Nephron progenitor cell (in vitro differentiated cells): Measurements from ENCODE around the gene RAB3GAP1.

Source experiments
- DNase-seq: peaks from one replicate; pipeline ENCODE4 v3.0.0; 2021
- H3K27ac Mint-ChIP-seq: 2 replicates; pipeline ENCODE4 v1.8.0; 2021; ENCODE audit warnings: mild to moderate bottlenecking, moderate library complexity, mixed read lengths
- H3K27me3 Mint-ChIP-seq: 2 replicates; pipeline ENCODE4 v1.8.0; 2021; ENCODE audit warnings: mild to moderate bottlenecking, low read depth, mixed read lengths; ENCODE audit not compliant: poor library complexity
- H3K36me3 Mint-ChIP-seq: 2 replicates; pipeline ENCODE4 v1.8.0; 2021; ENCODE audit warnings: low read depth, mixed read lengths
- H3K4me1 Mint-ChIP-seq: 2 replicates; pipeline ENCODE4 v1.8.0; 2021; ENCODE audit warnings: mixed read lengths
- H3K4me3 Mint-ChIP-seq: 2 replicates; pipeline ENCODE4 v1.8.0; 2021; ENCODE audit warnings: mild to moderate bottlenecking, moderate library complexity, mixed read lengths
- H3K9me3 Mint-ChIP-seq: 2 replicates; pipeline ENCODE4 v1.8.0; 2021; ENCODE audit warnings: mild to moderate bottlenecking, moderate library complexity, mixed read lengths
- CTCF ChIP-seq: fragments of 200-600 bp; sonication (generic); IDR thresholded peaks from 2 replicates; pipeline ENCODE4 v1.5.0; 2021; ENCODE audit warnings: antibody characterized with exemption

Gene RAB3GAP1

GRCh38 chr2:135056790-135057189, 4.7 kb downstream of the RAB3GAP1 start:
- Mint-ChIP-seq H3K4me3 (no peak overlapping the region), H3K27ac (no peak overlapping the region), H3K36me3 (peaks cover 59% of the 10 kb centered on the region), H3K27me3 (no peaks in the 10 kb centered on the region), H3K4me1 (peaks cover 20% of the 10 kb centered on the region), H3K9me3 (no peaks in the 10 kb centered on the region)
- no peak for TF ChIP-seq CTCF
- DNase-seq, result no peak

- peaks cover 2% of the 10 kb centered on the region for H3K4me1 Mint-ChIP-seq
- peaks cover 76% of the 10 kb centered on the region for H3K36me3 Mint-ChIP-seq
- TF ChIP-seq CTCF, result no peak
- H3K4me3 Mint-ChIP-seq, result no peak overlapping the region
- H3K9me3 Mint-ChIP-seq, result peaks cover 11% of the 10 kb centered on the region
- H3K27ac Mint-ChIP-seq, result no peak overlapping the region
- no peaks in the 10 kb centered on the region for H3K27me3 Mint-ChIP-seq
- DNase-seq, result no peak
Observed at GRCh38 chr2:135059577-135059976, 7.5 kb downstream of the RAB3GAP1 start.

- H3K27ac Mint-ChIP-seq, result no peak overlapping the region
- H3K36me3 Mint-ChIP-seq, result peaks cover 89% of the 10 kb centered on the region
- no peak overlapping the region for H3K4me3 Mint-ChIP-seq
- no peak for TF ChIP-seq CTCF
- no peak for DNase-seq
- peaks cover 32% of the 10 kb centered on the region for H3K9me3 Mint-ChIP-seq
- no peaks in the 10 kb centered on the region for H3K4me1 Mint-ChIP-seq
- no peaks in the 10 kb centered on the region for H3K27me3 Mint-ChIP-seq
Observed at GRCh38 chr2:135063210-135063609, 11.1 kb downstream of the RAB3GAP1 start.

GRCh38 chr2:135064149-135064548, 12.1 kb downstream of the RAB3GAP1 start:
- H3K27ac Mint-ChIP-seq, result no peak overlapping the region
- no peak for TF ChIP-seq CTCF
- peaks cover 38% of the 10 kb centered on the region for H3K9me3 Mint-ChIP-seq
- H3K4me1 Mint-ChIP-seq, result no peaks in the 10 kb centered on the region
- H3K36me3 Mint-ChIP-seq, result peaks cover 93% of the 10 kb centered on the region
- no peak overlapping the region for H3K4me3 Mint-ChIP-seq
- H3K27me3 Mint-ChIP-seq, result no peaks in the 10 kb centered on the region
- DNase-seq, result no peak

GRCh38 chr2:135066710-135067109, 14.6 kb downstream of the RAB3GAP1 start:
- Mint-ChIP-seq H3K4me3 (no peak overlapping the region), H3K27ac (no peak overlapping the region), H3K27me3 (no peaks in the 10 kb centered on the region), H3K4me1 (no peaks in the 10 kb centered on the region), H3K36me3 (peaks cover 92% of the 10 kb centered on the region), H3K9me3 (peaks cover 63% of the 10 kb centered on the region)
- TF ChIP-seq CTCF, result no peak
- DNase-seq, result no peak

GRCh38 chr2:135072125-135072997, 20.3 kb downstream of the RAB3GAP1 start:
- TF ChIP-seq CTCF, result no peak
- peaks cover 93% of the 10 kb centered on the region for H3K36me3 Mint-ChIP-seq
- no peak for DNase-seq
- H3K4me3 Mint-ChIP-seq, result no peak overlapping the region
- H3K9me3 Mint-ChIP-seq, result peaks cover 88% of the 10 kb centered on the region
- H3K27ac Mint-ChIP-seq, result no peak overlapping the region
- H3K27me3 Mint-ChIP-seq, result no peaks in the 10 kb centered on the region
- no peaks in the 10 kb centered on the region for H3K4me1 Mint-ChIP-seq
